HuH-7 (cell line): ENCODE data around the gene CPNE1.
A peak's percentile ranks its signal among the peaks of the same experiment; 100 is the strongest.

Source experiments
- DNase-seq: peaks from one replicate; pipeline ENCODE4 v3.0.0; 2011; ENCODE audit warnings: low spot score

The CPNE1 gene

DNA sequence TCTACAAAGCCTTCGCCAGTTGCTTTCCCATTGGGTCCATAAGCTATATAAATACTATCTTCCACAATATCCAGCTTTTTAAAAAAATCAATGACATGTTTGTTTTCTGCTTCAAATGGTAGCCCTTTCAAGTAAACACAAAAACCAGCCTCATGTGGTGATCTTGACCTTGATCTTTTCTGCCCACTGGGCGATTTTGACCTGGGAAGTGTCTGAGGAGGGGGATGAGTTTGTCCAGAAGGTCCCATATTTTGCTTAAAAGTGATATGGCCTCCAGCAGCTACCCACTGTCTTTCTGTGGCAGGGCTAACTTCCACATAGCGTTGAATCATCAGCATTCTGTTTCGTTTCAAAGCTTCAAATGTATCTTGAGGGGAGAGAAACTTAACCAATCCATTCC is 10.8 kb downstream of the CPNE1 start:
- no peak for DNase-seq

- DNase-seq = no peak
Observed at GRCh38 chr20:35653430-35653734, 11.3 kb downstream of the CPNE1 start.

DNA sequence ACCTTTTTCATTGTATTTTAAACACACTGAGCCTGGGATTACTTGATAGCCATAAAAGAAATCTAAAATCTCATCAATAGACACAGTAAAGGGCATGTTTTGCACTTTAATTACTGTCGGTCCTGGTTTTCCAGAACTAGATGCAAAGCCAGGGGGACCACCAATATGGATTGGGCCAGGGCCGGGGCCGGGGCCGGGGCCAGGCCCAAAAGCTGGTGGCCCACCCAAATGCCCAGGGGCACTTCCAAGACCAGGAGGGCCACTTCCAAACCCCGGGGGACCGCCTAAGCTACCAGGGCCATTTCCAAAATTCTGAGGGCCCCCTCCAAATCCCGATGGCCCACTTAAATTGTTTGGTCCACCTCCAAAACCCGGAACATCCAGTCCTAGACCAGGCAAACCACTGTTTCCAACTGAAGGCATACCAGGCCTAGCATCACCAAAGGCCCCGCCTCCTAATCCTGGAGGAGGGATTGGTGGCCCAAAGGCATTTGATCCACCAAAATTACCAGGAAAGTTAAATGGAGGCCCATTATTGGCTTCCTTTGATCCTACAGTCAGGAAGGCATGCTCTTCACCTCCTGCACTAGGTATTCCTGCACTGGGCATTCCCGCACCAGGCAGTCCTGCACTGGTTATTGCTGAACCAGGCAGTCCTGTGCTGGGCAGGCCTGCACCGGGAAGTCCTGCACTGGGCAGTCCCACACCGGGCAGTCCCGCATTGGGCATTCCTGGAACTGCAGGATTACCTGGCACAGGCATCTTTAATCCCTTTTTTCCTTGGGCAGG is 11.9 kb downstream of the CPNE1 start:
- no peak for DNase-seq

DNA sequence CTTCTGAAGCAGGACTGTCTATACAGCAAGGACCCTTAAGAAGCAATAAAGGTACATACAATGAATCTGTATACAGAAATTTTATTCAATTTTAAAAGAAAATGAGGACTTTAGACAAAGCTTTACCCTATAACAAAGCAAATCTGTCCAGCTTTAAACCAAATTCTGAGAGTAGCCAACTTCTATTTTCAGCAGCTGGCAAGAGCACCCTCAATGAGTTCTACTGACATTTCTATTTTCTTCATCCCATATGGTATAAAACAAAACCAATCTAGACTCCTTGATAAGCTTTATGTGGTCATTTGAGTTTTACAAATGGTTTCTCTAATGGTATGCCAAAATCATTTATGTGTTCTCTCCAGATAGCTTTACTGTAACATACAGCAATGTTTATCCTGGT is 12.7 kb downstream of the CPNE1 start:
- DNase-seq = no peak

- no peak for DNase-seq
Observed at GRCh38 chr20:35650632-35651031, 14.1 kb downstream of the CPNE1 start.

GRCh38 chr20:35648836-35649235 is 15.9 kb downstream of the CPNE1 start:
- DNase-seq = no peak

- DNase-seq = no peak
Observed at GRCh38 chr20:35644806-35645205, 19.9 kb downstream of the CPNE1 start.

GRCh38 chr20:35643045-35643444 is 21.7 kb downstream of the CPNE1 start:
- no peak for DNase-seq

DNA sequence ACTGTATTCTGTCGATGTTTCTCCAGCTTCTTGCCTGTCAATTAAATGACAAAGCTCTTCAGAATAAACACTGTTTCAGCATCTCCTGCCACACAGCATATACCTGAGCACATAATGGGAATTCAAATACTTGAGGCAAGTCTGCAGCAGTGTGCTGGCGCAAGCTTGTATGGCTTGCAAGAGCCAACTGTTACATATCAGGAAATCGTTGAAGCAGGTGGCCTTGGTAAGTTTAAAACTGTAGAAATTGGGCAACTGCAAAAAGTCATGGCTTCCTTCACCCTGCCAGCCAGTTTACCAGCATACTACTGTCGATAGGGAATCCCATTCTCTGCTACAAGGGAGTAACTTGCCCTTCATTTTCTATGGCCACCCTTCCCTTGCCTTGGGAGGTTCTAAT is 23.0 kb downstream of the CPNE1 start:
- DNase-seq = no peak

GRCh38 chr20:35640724-35641123 is 24.0 kb downstream of the CPNE1 start:
- no peak for DNase-seq

DNA sequence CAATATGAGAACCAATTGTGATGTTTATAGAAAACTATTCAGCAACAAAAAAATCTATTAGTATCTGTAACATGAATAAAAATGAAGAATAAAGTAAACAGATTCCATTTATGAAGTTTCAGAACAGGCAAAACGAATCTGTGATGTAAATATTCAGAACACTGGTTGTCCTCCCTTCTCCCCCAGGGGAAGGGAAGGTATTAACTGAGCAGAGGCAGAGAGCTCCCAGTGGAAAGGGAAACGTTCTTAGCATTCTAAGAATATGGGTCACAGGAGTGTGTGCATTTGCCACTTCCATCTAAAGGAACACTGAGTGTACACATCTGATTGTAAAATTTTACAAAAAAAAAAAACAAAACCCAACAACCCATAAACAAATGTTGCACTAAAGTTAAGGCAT is 25.9 kb downstream of the CPNE1 start:
- DNase-seq = no peak

GRCh38 chr20:35637276-35637675 is 27.4 kb downstream of the CPNE1 start:
- no peak for DNase-seq

GRCh38 chr20:35636095-35636494 is 28.6 kb downstream of the CPNE1 start:
- peak; percentile 52 for DNase-seq

DNA sequence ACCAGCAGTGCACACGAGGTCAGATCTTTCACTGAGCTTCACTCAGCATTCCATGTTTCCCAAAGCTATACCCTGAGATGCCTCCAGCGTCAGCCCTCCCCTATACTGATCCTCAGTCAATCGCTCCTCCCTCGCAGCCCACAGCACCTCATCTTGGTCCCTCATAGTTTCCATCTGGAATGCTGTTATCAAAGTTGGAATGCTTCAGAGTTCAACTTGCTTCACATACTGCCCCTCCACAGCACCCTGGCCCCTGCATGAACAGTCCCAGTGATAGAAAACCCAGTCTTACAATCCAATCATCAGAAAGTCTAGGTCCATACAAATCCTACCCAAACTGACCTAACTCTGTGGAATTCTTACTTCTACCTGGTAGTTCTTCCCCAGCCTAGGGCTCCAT is 29.0 kb downstream of the CPNE1 start:
- DNase-seq = no peak

GRCh38 chr20:35632539-35633115 is 32.1 kb downstream of the CPNE1 start:
- DNase-seq = no peak

- no peak for DNase-seq
Observed at GRCh38 chr20:35630636-35631035, 34.1 kb downstream of the CPNE1 start.

DNA sequence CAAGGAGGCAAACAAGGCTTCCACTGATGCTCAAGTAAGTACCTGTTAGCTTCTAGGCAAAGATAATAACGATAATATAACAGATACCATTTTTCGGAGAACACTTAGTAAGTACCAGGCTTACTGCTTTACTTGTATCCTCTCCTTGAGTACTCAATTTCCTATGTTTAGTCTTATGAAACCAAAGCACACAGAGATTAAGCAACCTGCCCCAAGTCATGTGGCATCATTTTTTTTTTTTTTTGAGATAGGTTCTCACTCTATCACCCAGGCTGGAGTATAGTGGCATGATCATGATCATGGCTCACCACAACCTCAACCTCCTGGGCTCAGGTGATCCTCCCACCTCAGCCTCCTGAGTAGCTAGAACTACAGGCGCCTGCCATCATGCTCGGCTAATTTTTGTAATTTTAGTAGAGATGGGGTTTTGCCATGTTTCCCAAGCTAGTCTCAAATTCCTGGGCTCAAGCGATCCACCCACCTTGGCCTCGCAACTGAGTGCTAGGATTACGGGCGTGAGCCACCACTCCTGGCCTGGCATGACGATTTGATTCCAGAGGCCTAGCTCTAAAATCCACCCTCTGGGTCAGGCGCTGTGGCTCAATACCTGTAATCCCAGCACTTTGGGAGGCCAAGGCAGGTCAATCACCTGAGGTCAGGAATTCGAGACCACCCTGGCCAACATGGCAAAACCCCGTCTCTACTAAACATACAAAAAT is 35.1 kb downstream of the CPNE1 start:
- no peak for DNase-seq

GRCh38 chr20:35627121-35627520 is 37.6 kb downstream of the CPNE1 start:
- DNase-seq = no peak

- DNase-seq = no peak
Observed at GRCh38 chr20:35626386-35627001, 38.2 kb downstream of the CPNE1 start.

DNA sequence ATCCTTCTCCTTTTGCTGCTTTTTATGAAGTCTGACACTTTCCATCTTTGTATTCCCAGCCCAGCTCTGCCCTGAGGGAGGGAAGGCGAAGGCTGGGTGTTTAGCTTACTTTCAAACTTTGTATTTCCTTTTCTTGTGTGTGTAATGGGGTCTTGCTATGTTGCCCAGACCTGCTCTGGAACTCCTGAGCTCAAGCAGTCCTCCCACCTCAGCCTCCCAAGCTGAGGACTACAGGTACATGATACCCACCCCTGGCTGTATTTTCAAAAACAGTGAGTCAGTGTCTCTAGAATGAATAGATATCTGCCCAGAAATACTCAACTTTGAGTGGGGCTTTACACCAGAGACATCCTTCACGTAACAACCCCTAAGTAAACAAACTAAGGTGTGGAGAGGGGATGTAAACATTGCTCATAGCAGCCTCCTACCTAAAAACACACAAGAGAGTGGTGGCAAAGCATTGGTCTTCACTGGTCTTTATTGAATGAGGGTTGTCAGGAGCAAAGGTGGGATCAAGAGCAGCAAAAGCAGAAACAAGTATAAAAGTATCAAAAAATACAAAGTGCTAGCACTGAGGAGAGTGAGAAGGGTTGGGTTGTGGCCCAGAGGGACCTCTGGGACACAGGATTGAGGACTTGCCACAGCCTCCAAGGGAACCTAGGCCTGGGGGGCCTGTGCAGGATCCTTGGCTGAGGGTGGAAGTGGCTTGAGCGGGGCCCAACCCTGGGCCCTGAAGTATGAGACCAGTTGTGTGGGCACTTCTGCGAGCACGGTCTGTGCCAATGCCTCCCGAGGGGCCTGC is 38.9 kb downstream of the CPNE1 start:
- no peak for DNase-seq

DNA sequence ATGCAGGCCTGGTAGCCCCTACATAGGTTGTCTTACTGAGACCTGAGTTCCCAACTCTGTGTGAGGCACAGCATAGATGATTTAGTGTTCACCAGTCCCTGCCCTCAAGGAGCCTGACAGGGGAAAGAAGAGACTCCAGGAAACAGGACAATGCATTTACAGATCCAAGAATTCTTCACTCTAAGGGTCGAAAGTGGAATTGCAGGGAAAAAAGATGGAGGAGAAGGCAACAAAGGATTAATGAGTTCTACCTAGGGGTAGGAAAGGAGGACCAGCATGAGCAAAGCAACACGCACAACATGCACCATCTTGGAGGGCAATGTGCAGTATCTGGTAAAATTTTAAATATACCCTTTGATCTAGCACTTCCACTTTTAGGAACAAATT is 43.1 kb downstream of the CPNE1 start:
- DNase-seq = no peak

- no peak for DNase-seq
Observed at GRCh38 chr20:35620818-35621559, 43.7 kb downstream of the CPNE1 start.
